HG03354 (cell line): ENCODE data around the gene ZNF766.
"Not testable (repeated sequence)": the region's sequence is repeated elsewhere in the genome, so short reads cannot be mapped to it uniquely, and the experiment has no call there.

Experiments used
- ATAC-seq: cut with Tn5 transposase; IDR thresholded peaks from one replicate; pipeline ENCODE4 v1.9.1; 2021; ENCODE audit warnings: mild to moderate bottlenecking; ENCODE audit not compliant: unreplicated experiment, poor library complexity, severe bottlenecking

Gene ZNF766

GRCh38 chr19:52269338-52270261 lies at the start of gene ZNF766:
Gene ZNF766 (plus strand): TSS chr19:52269587. CDS start chr19:52269614, 27 bp downstream.
- peak; percentile 97 for ATAC-seq

GRCh38 chr19:52219611-52220010 lies 49.8 kb upstream of the ZNF766 start:
- no peak for ATAC-seq

DNA sequence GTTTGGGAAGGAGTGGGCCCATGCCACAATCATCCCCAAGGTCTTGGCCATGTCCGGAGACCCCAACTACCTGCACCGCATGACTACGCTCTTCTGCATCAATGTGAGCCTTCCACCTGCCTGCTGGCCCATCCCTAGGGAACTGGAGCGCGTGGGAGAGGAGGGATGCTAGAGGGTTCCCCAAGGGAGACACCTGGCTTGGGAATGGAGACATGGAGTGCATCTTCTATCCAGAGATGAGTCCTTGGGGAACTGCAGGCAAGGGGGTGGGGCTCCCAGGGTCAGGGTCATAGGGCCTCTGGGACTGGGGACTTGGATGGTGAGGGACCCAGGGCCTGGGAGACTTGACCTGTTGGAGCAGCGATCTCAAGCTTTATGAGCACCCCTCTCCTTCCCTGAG lies 48.4 kb upstream of the ZNF766 start:
- no peak for ATAC-seq

DNA sequence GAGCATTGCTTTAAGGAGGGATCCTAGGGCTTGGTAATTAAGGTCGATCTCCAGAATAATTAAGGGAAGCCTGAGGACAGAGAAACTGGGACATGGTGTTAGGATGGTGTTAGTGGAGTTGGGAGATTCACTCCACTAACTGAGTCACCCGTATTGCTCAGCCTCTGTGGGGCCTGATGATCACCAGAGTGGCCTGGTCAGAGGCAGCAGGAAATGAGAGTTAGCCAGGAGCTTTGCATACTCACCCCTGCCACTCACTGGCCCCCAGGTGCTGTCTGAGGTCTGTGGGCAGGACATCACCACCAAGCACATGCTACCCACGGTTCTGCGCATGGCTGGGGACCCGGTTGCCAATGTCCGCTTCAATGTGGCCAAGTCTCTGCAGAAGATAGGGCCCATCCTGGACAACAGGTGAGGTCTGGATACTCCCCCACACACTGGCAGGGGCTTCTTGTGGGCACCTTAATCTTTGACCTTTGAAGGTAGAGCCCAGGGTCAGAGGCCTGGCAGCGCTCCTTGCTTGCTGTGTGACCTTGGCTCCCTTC lies 47.5 kb upstream of the ZNF766 start:
- ATAC-seq, result no peak

GRCh38 chr19:52224211-52224610 lies 45.2 kb upstream of the ZNF766 start:
- no peak for ATAC-seq

- no peak for ATAC-seq
Measured at GRCh38 chr19:52226652-52227051, 42.7 kb upstream of the ZNF766 start.

DNA sequence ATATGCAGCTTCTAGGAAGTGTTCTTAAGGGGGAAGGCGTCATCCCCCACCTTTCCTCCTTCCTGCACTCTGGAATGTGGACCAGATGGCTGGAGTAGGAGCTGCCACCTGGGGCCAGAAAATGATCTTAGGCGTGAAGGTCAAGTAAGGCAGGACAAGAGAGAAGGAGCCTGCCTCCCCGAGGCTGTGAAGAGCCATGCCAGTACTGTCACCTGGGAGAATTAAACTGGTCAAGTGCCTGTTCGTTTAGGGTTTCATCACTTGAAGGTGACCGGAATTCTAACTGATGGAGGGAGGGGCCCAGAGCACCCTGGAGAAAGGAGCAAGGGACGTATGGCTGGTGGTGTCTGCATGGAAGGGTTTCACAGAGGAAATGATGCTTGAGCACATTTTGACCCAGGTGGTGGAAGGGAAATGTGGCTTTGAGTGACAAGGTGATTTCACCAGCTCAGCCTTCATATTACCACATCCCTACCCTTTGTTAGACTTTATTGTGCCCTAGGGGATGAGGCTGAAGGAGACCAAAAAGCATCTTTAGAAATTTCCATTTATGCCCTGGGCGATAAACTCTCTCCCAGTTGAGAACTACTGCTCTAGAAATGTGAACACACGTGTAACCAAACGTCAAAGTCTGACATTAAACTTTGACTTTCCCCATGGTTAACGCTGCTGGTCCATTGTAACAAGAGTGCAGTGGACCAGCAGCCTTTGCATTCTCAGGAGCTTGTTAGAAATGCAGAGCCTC lies 42.0 kb upstream of the ZNF766 start:
- no peak for ATAC-seq

DNA sequence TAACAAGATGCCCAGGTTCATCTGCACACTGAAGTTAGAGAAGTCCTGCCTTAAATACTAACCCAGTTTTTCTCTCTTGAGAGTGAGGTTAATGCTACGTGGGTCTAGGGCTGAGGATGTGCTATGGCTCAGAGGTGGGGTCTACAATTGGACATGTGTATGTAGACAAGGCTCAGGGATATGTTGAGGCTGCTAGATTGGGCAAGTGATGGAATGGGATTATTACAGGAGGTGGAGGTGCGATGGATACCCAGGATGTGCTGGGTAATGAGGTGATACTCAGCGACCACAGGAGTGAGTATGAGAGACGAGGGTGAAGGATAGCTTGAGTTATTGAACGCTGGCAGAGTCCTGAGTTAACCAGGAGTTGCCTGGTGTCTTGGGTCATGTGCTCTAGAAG lies 41.4 kb upstream of the ZNF766 start:
- ATAC-seq, result no peak

DNA sequence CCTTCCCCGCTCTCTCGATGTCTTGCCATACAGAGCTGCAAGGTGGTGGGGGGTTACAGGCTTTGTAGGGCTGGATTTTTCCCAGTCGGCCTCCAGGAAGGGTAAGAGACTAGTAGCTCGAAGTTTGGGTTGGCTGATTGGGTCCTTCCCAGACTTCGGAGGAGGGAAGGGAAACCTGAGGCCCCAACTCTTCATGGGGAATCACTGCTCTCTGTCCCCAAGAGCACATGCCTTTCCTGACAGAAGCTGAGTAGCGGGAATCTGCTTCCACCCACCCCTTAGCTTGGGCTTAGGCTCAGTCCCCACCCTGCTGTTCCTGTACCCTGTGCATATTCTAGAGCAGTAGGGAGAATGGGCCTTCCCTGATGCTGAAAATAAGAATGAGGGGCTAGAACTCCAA lies 39.9 kb upstream of the ZNF766 start:
- ATAC-seq, result no peak

DNA sequence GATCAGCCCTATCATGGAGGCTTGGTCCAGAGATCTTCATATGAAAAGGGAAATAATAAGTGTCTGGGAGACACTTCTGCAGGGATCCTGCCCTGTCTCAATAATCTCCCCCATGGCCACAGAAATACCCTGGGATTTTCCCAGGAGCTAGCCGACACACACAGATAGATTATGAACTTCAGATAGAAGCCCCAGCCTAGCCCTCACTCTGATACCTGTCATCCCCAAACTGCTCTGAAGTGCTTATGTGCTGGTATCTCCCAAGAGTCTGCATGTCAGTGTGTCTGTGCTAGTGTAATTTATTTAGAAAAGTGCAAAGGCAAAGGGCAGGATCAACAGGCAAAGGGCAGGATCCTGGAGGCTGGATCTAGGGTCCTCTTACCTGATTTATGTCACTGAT lies 38.7 kb upstream of the ZNF766 start:
- ATAC-seq, result no peak

DNA sequence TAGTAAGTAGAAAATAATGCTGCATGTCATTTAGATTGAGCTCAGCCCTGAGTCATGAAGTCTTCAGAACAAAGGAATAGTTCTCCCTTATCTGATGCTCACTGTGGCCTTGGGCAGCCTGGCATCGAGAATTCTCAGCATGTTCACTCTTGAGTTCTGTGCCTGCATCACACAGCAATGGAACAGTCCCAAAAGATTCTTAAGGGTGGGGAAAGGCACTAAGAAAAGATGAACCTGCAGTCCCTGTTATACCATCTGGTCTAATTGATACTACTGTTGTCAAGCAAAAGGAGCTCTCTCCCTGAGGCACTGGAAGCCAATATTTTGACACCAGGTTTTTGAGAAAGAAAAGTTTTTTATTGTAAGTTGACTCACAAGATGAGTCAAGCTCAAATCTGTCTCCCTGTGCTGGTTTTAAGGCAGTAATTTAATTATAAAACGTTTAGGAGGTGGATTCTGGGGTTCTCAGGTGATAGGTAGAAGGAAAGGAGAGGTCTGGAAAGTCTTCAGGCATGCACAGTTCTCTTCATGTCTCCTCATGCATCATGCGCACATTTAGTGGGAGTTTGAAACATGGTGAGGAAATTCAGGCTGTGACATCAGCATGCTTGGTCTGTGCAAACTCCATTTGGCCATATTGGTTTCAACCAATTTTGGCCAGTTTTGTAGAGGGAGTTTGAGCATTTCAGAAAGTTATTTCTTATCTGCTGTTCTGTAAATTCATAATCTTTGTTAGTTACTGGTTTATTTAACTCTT lies 38.1 kb upstream of the ZNF766 start:
- ATAC-seq, result no peak

GRCh38 chr19:52234406-52234805 lies 35.0 kb upstream of the ZNF766 start:
- ATAC-seq, result no peak

DNA sequence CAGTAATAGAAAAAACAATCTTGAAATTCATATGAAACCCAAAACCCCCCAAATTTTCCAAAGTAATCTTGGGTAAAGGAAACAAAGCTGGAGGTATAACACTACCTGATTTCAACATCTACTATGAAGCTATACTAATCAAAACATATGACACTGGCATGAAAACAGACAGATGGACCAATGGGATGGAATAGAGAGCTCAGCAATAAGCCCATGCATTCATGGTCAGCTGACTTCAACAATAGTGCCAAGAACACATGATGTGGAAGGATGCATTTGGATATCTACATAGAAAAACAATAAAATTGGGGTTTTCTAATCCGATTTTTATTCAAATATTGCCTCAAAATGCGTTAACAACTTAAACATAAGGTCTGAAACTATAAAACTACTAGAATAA lies 32.2 kb upstream of the ZNF766 start:
- no peak for ATAC-seq

DNA sequence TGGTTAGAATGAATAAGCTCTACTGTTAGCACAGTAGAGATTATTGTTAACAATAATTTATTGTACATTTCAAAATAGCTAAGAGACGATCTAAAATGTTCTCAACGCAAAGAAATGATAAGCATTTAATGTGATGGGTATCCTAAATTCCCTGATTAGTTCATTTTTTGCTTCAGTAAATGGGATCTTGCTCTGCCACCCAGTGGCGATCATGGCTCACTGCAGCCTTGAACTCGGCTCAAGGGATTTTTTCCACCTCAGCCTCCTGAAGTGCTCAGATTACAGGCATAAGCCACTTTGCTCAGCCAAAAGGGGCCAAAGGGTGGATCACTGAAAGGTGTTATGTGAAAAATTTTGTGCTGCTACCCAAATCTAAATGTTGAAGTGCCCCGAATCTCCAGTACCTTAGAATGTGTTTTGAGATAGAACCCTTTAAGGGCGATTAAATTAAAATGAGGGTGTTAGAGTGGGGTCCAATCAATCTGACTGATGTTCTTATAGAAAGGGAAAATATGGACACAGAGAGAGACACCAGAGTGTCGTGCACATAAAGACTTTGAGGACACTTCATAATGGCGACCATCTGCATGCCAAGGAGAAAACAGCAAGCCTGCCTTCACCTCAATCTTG lies 31.5 kb upstream of the ZNF766 start:
- ATAC-seq, result no peak

DNA sequence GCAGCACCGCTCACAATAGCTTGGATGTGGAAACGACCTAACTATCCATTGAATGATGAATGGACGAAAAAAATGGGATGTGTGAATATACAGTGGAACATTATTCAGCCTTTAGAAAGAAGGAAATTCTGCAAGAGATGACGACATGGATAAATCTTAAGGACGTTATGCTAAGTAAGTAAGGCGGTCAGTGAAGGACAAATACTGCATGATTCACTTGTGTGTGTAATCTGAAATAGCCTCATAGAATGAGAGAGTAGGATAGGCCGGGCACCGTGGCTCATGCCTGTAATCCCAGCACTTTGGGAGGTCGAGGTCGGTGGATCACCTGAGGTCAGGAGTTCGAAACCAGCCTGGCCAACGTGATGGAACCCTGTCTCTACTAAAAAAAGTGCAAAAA lies 25.4 kb upstream of the ZNF766 start:
- no peak for ATAC-seq

DNA sequence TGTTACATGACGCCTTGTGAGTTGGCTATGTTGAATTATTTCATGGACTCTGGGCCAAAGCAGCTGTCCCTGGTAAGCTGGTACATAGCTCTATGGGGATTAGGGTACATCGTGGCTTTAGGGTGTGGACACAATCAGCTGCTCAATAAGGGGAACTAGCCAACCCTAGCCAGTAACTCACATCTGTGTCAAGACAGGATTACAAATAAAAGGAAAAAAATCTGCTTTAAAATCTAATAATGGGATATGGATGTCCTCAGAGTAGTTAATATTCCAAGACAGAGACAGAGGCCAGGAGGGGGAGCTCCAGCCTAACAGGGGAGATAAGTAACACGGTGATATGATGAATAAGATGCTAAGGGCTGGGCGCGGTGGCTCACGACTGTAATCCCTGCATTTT lies 21.1 kb upstream of the ZNF766 start:
- ATAC-seq, result no peak

DNA sequence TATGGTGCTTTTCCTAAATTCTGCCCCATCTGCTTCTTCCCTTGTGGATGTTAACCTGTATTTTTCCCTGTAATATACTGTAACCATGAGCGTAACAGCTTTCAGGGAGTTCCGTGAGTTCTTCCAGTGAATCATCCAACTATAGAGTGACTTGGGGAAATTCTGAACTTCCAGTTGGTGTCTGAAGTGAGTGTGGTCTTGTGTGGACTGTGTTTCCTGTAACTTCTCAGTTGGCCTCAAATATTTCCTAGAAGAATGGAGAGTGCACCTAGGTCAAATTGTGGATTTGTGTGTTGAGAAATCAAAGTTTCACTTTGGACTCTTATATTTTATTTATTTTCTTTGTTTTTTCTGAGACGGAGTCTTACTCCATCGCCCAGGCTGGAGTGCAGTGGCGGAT lies 11.0 kb upstream of the ZNF766 start:
- no peak for ATAC-seq

DNA sequence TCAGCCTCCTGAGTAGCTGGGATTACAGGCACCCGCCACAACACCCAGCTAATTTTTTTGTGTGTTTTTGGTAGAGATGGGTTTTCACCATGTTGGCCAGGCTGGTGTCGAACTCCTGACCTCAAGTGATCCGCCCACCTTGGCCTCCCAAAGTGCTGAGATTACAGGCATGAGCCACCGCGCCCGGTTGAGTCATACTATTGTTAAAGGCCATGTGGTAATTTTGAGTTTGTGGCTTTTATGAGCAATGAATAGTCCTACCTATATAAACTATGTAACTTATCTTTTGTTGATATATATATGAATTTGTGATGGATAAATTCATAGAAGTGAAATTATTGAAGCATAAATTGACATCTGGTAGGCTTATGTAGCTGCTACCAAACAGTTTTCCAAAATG lies 3.8 kb upstream of the ZNF766 start:
- ATAC-seq, result not testable (repeated sequence)

GRCh38 chr19:52270266-52270885 lies 989 bp downstream of the ZNF766 start:
- no peak for ATAC-seq
